Urinary bladder (tissue), 4 donors: ENCODE data around the gene PMP22. TPM values are rescaled to one million over a fixed set of nuclear protein-coding genes. Genes with fewer than 3 reads are reported as not detected.

Experiments used
- DNase-seq: peaks from one replicate; pipeline ENCODE4 v3.0.0-alpha.2; 2015; ENCODE audit errors: extremely low spot score
- H3K27ac ChIP-seq: one replicate; pipeline ENCODE4 v1.5.1; 2013; ENCODE audit warnings: low read depth, mild to moderate bottlenecking, moderate library complexity
- H3K36me3 ChIP-seq: one replicate; pipeline ENCODE4 v1.6.1; 2013; ENCODE audit warnings: mild to moderate bottlenecking, moderate library complexity; ENCODE audit not compliant: insufficient read depth
- H3K4me1 ChIP-seq: one replicate; pipeline ENCODE4 v1.6.1; 2013; ENCODE audit warnings: mild to moderate bottlenecking, moderate library complexity; ENCODE audit not compliant: insufficient read depth
- H3K4me3 ChIP-seq: one replicate; pipeline ENCODE4 v1.5.1; 2013; ENCODE audit warnings: low read depth, low read length
- WGBS: extraction: QIAGEN DNeasy Blood & Tissue Kit; methylation state at CpG from one replicate; pipeline ENCODE4 v1.1.7; 2013; 5-methylcytosine and 5-hydroxymethylcytosine counted together
- polyA plus RNA-seq: library from polyadenylated mRNA; stranded (reverse); fragments of 200-250 nt; gene quantifications from one replicate; pipeline ENCODE4 v1.2.3, GENCODE V29; 2013
- small RNA-seq: library from RNA; depleted of rRNA; stranded (forward); fragments of <200 nt; gene quantifications from one replicate; pipeline ENCODE3, GENCODE V24; 2014
- total RNA-seq: library from RNA; depleted of rRNA; stranded (reverse); fragments of >200 nt; gene quantifications from one replicate; pipeline ENCODE4 v1.2.3, GENCODE V29; 2014
- donor health status: healthy with polysubstance abuse.
- donor health status: healthy.

Gene PMP22
- total and polyA plus RNA-seq, 2 donors = 191 to 314 TPM

DNA sequence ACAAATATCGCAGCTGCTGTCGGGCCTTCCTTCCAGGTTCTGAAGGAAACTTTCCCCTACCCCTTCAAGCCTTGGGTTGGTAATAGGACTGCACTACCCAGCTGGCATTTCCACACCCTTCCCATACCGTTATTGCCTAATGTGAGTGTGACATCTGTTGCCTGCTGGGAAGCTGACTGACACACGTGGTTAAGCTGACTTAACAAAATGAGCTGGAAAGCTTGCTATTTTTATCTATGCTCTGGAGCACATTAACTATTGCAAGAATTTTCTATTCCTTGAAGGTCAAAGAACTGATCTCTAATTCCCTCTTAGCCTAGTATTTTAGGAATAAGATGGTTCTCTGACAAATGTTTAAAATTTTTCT is 79.5 kb downstream of the PMP22 start:
- peaks cover 1% of the 10 kb centered on the region for H3K4me1 ChIP-seq
- no peak overlapping the region for H3K27ac ChIP-seq
- H3K4me3 ChIP-seq = no peak overlapping the region
- WGBS = 23% methylated on average over 4 of the region's 4 CpGs
- H3K36me3 ChIP-seq = no peaks in the 10 kb centered on the region
- no peak for DNase-seq

DNA sequence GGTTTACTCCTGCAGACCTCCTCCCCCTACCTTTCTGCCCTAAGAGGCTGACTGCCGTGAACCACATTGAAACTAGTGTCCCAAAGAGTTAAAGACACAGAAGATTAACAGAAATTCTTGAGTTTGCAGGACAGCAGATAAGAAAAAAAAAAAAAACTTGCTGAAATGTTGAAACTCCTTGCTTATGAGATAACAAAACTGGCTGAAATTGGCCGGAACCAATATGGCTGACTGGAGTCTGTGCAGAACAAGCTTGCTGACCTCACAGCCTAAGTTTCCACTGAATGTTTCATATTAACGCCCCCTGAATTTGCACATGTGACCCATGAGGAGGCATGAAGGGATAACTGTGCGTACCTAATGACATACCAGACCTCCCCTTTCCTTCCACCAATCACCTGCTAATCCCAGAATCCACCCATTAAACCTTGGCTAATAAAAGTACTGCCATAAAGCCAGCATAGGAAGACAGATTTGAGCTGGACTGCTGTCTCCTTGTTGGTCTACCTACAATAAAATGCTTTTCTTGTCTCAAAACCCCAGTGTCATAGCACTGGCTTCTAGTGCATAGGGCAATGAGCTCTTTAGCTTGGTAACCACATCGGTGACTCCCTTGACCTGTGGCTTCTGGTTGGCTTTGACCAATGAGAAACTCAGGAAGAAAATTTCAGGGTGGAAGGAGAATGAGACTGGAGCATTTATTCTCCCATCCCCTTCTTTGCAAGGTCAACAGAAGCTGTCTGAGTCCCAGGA is 80.1 kb downstream of the PMP22 start:
- no peak for DNase-seq
- WGBS = 80% methylated on average over 5 of the region's 5 CpGs
- H3K4me1 ChIP-seq = peaks cover 1% of the 10 kb centered on the region
- H3K36me3 ChIP-seq = no peaks in the 10 kb centered on the region
- H3K27ac ChIP-seq = no peak overlapping the region
- no peak overlapping the region for H3K4me3 ChIP-seq

DNA sequence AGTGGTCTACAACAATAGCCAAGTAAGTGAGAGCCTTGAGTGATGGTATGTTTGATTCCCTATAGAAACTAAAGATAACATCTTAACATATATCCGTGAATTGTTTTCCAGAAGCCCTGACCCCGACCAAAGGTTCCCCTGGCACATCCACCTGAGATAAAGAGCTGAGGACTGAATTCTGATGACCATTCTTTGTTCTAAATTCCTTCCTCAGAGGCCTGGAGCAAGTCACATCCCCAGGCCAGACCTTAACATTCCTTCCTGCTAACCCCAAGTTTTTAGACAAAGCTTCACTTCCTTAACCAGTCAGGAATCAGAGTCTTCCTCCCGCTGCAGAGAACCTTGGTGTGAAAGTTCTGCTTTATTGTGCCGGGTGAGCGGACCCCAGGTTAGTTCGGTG is 83.3 kb downstream of the PMP22 start:
- Histone ChIP-seq H3K36me3 (no peaks in the 10 kb centered on the region), H3K4me3 (no peak overlapping the region), H3K4me1 (peaks cover 1% of the 10 kb centered on the region), H3K27ac (no peak overlapping the region)
- no peak for DNase-seq
- WGBS = 84% methylated on average over 6 of the region's 6 CpGs

DNA sequence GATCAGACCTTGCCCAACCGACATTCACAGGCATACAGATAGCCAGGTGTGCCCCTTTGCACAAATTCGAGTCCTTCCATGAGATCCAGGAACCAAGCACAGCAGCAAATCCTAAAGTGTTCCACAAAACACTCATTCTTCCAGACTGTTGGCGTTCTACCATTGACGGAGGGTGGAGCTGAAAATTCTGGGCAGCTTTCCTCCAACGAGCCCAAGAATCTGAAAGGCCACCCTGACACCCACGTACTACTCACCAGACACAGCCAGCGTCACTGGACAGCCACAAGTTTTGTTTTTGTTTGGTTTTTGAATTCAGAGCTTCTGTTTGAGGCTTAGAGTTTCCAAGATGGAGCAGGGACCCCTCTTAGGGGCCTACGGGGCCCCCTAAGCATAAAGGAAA is 83.8 kb downstream of the PMP22 start:
- Histone ChIP-seq H3K4me3 (no peak overlapping the region), H3K27ac (no peak overlapping the region), H3K4me1 (peaks cover 1% of the 10 kb centered on the region), H3K36me3 (no peaks in the 10 kb centered on the region)
- DNase-seq = no peak
- 85% methylated on average over 8 of the region's 8 CpGs for WGBS

DNA sequence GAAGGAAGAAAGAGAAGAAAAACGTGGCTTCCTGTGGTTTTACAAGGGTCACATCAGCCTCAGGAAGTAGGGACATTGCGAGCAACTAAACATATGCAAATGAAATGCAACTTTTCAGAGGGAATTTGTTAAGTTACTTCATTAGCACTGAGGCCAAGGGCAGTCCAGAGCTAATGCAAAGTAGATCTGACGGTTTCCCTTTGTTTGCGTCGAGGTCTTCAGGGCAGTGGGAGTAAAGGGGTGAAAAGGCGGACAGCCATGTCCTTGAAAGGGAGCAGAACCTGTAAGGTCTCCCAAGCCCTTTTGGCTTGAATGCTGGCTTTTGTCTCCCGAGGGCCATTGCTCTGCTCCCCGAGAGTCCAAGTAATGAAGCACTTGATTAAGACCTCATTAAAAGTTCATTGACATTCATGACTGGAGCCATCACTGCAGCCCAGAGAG is 85.0 kb downstream of the PMP22 start:
- no peak overlapping the region for H3K27ac ChIP-seq
- no peak overlapping the region for H3K4me3 ChIP-seq
- DNase-seq = no peak
- 74% methylated on average over 8 of the region's 8 CpGs for WGBS
- H3K36me3 ChIP-seq = no peaks in the 10 kb centered on the region
- no peaks in the 10 kb centered on the region for H3K4me1 ChIP-seq

Small RNA genes within 50 kb of the gene (small RNA-seq; reads per million reads assigned to genes)
- gene MIR4731 (0.12 reads per million), gene RNU6-799P (not detected)

Other genes with a start within 250 kb of the PMP22 start
- 1.1 TPM for gene TEKT3, start 76.3 kb upstream of the PMP22 start, total RNA-seq
- gene TEKT3, start 76.3 kb upstream of the PMP22 start, polyA plus RNA-seq = 1.0 TPM
- 14.4 TPM for gene CDRT4, start 202.3 kb upstream of the PMP22 start, total RNA-seq
- 1.9 TPM for gene CDRT4, start 202.3 kb upstream of the PMP22 start, polyA plus RNA-seq